SK-N-MC (cell line): ENCODE data around the gene SNX15.

Source experiments
- DNase-seq: peaks from one replicate; pipeline ENCODE4 v3.0.0-alpha.2; 2011; ENCODE audit warnings: low read depth, low spot score
- H3K27ac ChIP-seq: fragments of 200-600 bp; sonication (generic); 2 replicates; pipeline ENCODE4 v1.5.1; 2016; ENCODE audit warnings: mixed run types
- H3K36me3 ChIP-seq: fragments of 200-600 bp; sonication (generic); 2 replicates; pipeline ENCODE4 v1.6.1; 2017; ENCODE audit warnings: antibody characterized with exemption, low read length, mixed read lengths; ENCODE audit not compliant: insufficient read depth
- H3K4me3 ChIP-seq: fragments of 200-600 bp; sonication (generic); 2 replicates; pipeline ENCODE4 v1.5.1; 2016
- H3K9ac ChIP-seq: fragments of 200-600 bp; sonication (generic); 2 replicates; pipeline ENCODE4 v1.8.0; 2017; ENCODE audit warnings: mixed run types, mixed read lengths; ENCODE audit not compliant: insufficient read length
- H3K9me3 ChIP-seq: fragments of 200-600 bp; sonication (generic); 2 replicates; pipeline ENCODE4 v1.6.1; 2017; ENCODE audit warnings: low read depth, mild to moderate bottlenecking, antibody characterized with exemption, low read length, moderate library complexity, mixed read lengths
- EZH2 ChIP-seq: fragments of 200-600 bp; sonication (generic); IDR thresholded peaks from one replicate; pipeline ENCODE4 v1.6.1; 2017; ENCODE audit warnings: antibody characterized with exemption
- FOXP2 ChIP-seq: optimal IDR thresholded peaks from 2 replicates; pipeline ENCODE3; 2011; ENCODE audit warnings: mild to moderate bottlenecking, moderate library complexity; ENCODE audit not compliant: insufficient read depth; ENCODE audit errors: extremely low read length, control extremely low read depth
- POLR2AphosphoS5 ChIP-seq: IDR thresholded peaks from 2 replicates; pipeline ENCODE4 v1.6.1; 2012; ENCODE audit warnings: mild to moderate bottlenecking, low read depth, low read length, borderline replicate concordance

SNX15 gene

DNA sequence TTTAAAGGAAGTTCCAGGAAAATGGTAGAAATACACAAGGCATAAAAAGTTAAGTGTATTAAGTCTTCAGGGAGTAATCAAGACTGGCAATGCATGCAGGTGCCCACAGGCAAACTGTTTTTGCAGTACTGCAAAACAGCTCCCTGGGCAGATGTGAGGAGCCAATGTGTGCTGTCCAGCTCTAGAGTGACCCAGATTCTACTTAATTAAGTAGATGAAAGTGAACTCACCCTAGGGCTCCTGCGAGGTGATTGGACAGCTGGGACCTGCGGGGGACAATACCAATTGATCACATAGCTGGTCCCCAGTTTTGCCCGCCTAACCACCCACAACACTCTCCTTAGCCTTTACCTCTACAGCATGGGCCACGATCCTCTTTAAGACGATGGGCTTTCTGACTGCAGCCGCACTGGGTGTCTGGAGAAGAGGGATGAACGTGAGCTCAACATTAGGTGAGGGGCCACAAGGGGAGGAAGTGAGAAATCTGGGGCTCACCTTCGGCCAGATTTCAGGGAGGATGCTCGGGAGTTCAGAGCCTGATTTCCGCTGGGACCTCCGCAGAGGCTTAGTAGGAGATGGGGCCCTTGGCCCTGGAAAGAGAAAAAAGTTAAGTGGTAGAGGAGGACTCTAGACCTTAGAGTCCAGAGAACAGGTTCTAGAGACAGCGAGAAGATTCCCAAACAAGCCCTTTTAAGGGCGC is 56.0 kb downstream of the SNX15 start:
- no peak for DNase-seq
- Histone ChIP-seq H3K9me3 (no peaks in the 10 kb centered on the region), H3K36me3 (peaks cover 34% of the 10 kb centered on the region), H3K9ac (peak overlapping the region; percentile 89), H3K4me3 (peak overlapping the region; percentile 84), H3K27ac (peak overlapping the region; percentile 85)
- TF ChIP-seq FOXP2, result no peak
- TF ChIP-seq EZH2, result no peak
- TF ChIP-seq POLR2AphosphoS5, result no peak

DNA sequence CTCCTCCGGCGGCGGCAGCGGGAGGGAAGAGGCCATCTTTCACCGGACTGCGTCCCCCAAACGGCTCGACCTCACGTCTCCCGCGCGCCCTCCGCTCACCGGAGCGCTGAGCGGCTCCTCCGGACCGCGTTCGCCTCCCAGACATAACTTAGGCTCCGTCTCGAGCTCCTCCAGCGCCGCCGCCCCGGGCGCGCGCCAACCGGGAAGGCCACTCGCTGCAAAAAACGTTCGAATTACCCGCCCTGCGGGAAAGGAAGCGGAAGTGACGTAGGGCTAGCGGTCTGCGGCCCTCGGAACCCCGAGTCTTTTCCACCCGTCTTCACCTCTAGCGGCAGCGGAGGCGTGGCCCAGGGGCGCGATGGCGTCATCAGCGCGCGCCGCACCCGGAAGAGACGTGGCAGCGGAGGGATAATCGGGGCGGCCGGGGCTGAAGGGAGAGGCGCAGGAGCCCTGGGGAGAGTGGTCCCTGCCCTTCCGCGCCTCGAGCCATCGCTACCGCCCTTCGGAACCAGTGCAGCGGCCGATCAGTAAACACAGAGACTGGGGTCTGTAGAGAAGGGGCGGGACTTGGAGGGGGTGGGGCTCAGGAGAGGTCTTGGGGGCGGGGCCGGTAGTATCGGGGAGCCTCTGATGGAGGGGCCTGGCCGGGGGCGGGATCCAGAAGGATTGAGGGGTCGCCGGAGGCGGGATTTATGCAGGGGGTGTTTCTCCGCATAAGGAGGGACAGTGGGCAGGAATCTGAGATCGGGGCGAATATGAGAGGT is 56.8 kb downstream of the SNX15 start, which contains the start of the genes CDCA5 and ZFPL1:
TSS of gene CDCA5 (minus strand) at position 207 of the 764 bp plus-strand sequence. CDS start at position 145, 62 bp downstream.
TSS of gene ZFPL1 (plus strand) at position 389 of the 764 bp plus-strand sequence. CDS start 477 bp downstream, outside the sequence.
- TF ChIP-seq FOXP2 (no peak), POLR2AphosphoS5 (peak; percentile 83; the same call in 1 of the 2 replicates)
- DNase-seq, result peak; percentile 70
- Histone ChIP-seq H3K9me3 (no peaks in the 10 kb centered on the region), H3K4me3 (peak within 1 kb of the TSS; percentile 84), H3K36me3 (peaks cover 26% of the 10 kb centered on the region), H3K9ac (peak within 1 kb of the TSS; percentile 89), H3K27ac (peak within 1 kb of the TSS; percentile 85)

DNA sequence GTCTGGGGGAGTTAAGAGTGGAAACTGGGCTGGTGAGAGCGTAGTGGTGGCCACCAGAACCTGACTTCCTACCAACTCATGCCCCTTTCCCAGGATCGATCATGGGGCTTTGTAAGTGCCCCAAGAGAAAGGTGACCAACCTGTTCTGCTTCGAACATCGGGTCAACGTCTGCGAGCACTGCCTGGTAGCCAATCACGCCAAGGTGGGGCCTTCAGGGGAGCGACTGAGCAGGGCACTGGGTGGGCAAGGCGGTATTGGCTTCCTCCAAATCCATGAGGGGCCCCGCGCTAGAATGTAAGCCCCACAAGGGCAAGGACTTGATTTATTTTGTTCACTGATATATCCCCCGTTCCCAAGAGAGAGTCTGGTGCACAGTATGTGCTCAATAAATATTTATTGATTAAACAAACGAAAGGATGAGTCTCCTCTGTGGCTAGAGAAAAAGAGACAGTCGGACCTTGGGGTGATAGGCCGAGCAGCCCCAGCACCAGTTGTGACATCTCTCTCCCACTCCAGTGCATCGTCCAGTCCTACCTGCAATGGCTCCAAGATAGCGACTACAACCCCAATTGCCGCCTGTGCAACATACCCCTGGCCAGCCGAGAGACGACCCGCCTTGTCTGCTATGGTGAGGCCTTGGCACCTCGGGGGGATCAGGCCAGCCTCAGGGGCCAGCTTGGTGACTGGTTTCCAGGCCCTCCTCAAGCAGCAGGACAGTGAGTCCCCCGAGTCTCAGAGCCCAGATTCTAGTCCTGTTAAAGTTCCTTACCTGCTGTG is 57.5 kb downstream of the SNX15 start:
- no peak for DNase-seq
- TF ChIP-seq POLR2AphosphoS5 (no peak), EZH2 (no peak), FOXP2 (no peak)
- H3K9ac ChIP-seq, result peak overlapping the region; percentile 89
- peak overlapping the region; percentile 84 for H3K4me3 ChIP-seq
- H3K9me3 ChIP-seq, result no peaks in the 10 kb centered on the region
- H3K27ac ChIP-seq, result peak overlapping the region; percentile 85; the same call in 1 of the 2 replicates
- H3K36me3 ChIP-seq, result peaks cover 20% of the 10 kb centered on the region

DNA sequence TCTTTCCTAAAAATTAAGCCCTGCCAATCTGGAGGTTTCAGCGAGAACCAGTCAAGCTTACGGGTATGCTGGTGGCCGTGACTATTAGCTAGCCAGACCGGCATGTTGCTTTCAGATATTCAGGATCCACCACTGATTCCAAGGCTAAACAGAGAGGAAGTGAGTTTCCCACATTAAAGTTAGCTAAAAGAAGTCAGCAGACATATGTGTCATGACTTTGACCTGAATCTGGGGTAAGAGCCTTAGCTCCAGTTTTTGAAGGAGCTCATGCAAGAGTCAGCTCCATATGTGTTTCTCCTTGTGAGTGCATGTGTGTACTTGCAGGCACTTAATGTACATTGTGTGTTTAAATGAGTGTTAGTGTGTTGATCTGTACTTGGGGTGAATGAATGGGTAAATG is 58.2 kb downstream of the SNX15 start:
- no peaks in the 10 kb centered on the region for H3K9me3 ChIP-seq
- H3K9ac ChIP-seq, result no peak overlapping the region
- peaks cover 15% of the 10 kb centered on the region for H3K36me3 ChIP-seq
- no peak for DNase-seq
- H3K27ac ChIP-seq, result no peak overlapping the region
- TF ChIP-seq FOXP2, result no peak
- TF ChIP-seq POLR2AphosphoS5, result no peak
- no peak for TF ChIP-seq EZH2
- H3K4me3 ChIP-seq, result no peak overlapping the region

DNA sequence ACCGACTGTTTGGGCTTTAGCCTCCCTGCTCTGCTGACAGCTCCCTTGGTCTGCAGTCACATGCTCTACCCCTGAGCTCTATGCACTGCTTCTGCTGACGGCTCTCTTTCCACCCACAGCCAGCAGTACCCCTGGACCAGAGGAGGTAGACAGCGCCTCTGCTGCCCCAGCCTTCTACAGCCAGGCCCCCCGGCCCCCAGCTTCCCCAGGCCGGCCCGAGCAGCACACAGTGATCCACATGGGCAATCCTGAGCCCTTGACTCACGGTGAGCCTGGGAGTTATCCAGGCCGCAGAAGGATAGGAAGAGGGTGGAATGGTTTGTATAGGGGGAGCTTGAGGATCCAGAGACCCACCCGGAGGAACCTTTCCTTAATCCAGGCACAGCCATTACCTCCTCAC is 59.6 kb downstream of the SNX15 start:
- peaks cover 4% of the 10 kb centered on the region; the same call in 1 of the 2 replicates for H3K36me3 ChIP-seq
- no peak for DNase-seq
- H3K9ac ChIP-seq, result no peak overlapping the region
- H3K27ac ChIP-seq, result no peak overlapping the region
- no peaks in the 10 kb centered on the region for H3K9me3 ChIP-seq
- no peak for TF ChIP-seq POLR2AphosphoS5
- no peak for TF ChIP-seq EZH2
- H3K4me3 ChIP-seq, result no peak overlapping the region

DNA sequence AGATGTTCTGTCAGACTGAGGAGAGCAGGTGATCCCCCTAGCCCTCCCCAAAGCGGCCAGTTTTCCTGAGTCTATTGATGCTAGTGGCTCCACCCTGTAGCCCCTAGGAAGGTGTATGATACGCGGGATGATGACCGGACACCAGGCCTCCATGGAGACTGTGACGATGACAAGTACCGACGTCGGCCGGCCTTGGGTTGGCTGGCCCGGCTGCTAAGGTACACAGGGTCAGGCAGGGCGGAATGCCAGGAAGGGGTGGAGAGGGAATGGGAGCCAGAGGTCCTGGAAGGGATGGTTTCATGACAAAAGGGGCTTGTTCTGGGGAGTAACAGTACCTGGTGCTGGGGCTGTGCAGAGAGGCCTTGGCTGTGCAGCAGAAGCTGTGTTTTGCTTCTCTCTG is 60.0 kb downstream of the SNX15 start:
- DNase-seq, result no peak
- TF ChIP-seq FOXP2 (no peak), EZH2 (no peak), POLR2AphosphoS5 (no peak)
- H3K27ac ChIP-seq, result no peak overlapping the region
- H3K4me3 ChIP-seq, result no peak overlapping the region
- H3K9me3 ChIP-seq, result no peaks in the 10 kb centered on the region
- no peaks in the 10 kb centered on the region; the same call in 1 of the 2 replicates for H3K36me3 ChIP-seq
- no peak overlapping the region for H3K9ac ChIP-seq

DNA sequence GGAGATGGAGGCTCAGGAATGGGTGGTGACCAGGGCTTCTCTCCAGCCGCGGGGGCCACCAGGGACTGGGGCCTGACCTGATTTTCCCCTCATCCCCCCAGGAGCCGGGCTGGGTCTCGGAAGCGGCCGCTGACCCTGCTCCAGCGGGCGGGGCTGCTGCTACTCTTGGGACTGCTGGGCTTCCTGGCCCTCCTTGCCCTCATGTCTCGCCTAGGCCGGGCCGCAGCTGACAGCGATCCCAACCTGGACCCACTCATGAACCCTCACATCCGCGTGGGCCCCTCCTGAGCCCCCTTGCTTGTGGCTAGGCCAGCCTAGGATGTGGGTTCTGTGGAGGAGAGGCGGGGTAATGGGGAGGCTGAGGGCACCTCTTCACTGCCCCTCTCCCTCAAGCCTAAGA is 60.6 kb downstream of the SNX15 start:
- H3K27ac ChIP-seq, result no peak overlapping the region
- H3K9me3 ChIP-seq, result no peaks in the 10 kb centered on the region
- no peaks in the 10 kb centered on the region; the same call in 1 of the 2 replicates for H3K36me3 ChIP-seq
- no peak for TF ChIP-seq POLR2AphosphoS5
- TF ChIP-seq FOXP2, result no peak
- no peak for TF ChIP-seq EZH2
- DNase-seq, result no peak
- no peak overlapping the region for H3K9ac ChIP-seq
- no peak overlapping the region for H3K4me3 ChIP-seq

DNA sequence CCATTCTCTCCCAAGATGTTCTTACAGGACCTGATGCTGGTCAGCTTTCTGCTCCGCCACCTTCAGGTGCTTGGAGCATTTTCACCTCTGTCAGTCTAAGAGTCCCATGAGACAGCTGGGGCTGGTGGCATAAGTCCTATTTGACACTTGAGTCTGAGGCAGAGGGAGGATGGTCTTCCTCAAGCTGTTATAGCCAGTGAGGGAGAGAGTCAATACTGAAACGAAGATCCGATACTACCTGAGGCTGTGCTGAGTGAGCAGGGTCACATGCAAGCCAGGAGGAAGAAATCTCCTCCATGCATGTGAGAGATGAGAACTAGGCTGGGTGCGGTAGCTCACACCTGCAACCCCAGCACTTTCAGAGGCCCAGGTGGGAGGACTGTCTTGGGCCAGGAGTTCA is 62.4 kb downstream of the SNX15 start:
- no peak for TF ChIP-seq FOXP2
- no peak for TF ChIP-seq POLR2AphosphoS5
- no peak for TF ChIP-seq EZH2
- Histone ChIP-seq H3K36me3 (no peaks in the 10 kb centered on the region; the same call in 1 of the 2 replicates), H3K4me3 (no peak overlapping the region), H3K9ac (no peak overlapping the region), H3K27ac (no peak overlapping the region), H3K9me3 (no peaks in the 10 kb centered on the region)
- DNase-seq, result no peak
